Small intestine (tissue), 7 donors: Measurements from ENCODE around the gene FUT4. TPM values are rescaled to one million over a fixed set of nuclear protein-coding genes. Genes with fewer than 3 reads are reported as not detected.

ENCODE experiments used
- DNase-seq, 2 donors: peaks; one replicate each; pipeline versions ENCODE4 v3.0.0 to v3.0.0-alpha.2; 2013
- FAIRE-seq: peaks from 2 replicates; lab custom pipeline; 2012; peaks lifted over from hg19 to GRCh38; lab: Jason Lieb, UNC
- H3K27ac ChIP-seq, 3 donors: one replicate each; pipeline ENCODE4 v1.5.1; 2013; ENCODE audit warnings: low read length in 2 of 3, mild to moderate bottlenecking in 2 of 3, control low read depth in 1 of 3, inconsistent platforms in 1 of 3, low read depth in 1 of 3, moderate library complexity in 1 of 3
- H3K27me3 ChIP-seq, 3 donors: one replicate each; pipeline ENCODE4 v1.6.1; 2013; ENCODE audit warnings: low read length in 3 of 3, inconsistent platforms in 1 of 3; ENCODE audit not compliant: control insufficient read depth in 3 of 3, insufficient read depth in 3 of 3
- H3K36me3 ChIP-seq, 3 donors: one replicate each; pipeline ENCODE4 v1.6.1; 2013; ENCODE audit warnings: low read length in 3 of 3, inconsistent platforms in 1 of 3, low read depth in 1 of 3, mild to moderate bottlenecking in 1 of 3, moderate library complexity in 1 of 3; ENCODE audit not compliant: control insufficient read depth in 3 of 3, insufficient read depth in 2 of 3
- H3K4me1 ChIP-seq, 3 donors: one replicate each; pipeline ENCODE4 v1.6.1; 2013; ENCODE audit warnings: low read length in 2 of 3, inconsistent platforms in 1 of 3, low read depth in 1 of 3, mild to moderate bottlenecking in 1 of 3, moderate library complexity in 1 of 3; ENCODE audit not compliant: control insufficient read depth in 3 of 3, insufficient read depth in 2 of 3
- H3K4me3 ChIP-seq, 3 donors: one replicate each; pipeline ENCODE4 v1.5.1; 2013; ENCODE audit warnings: low read length in 3 of 3, control low read depth in 1 of 3, inconsistent platforms in 1 of 3, low read depth in 1 of 3, mild to moderate bottlenecking in 1 of 3, moderate library complexity in 1 of 3
- H3K9me3 ChIP-seq, 2 donors: one replicate each; pipeline ENCODE4 v1.6.1; 2013; ENCODE audit warnings: low read depth in 1 of 2, low read length in 1 of 2; ENCODE audit not compliant: control insufficient read depth in 2 of 2, insufficient read depth in 1 of 2
- WGBS, 3 donors: extraction: QIAGEN DNeasy Blood & Tissue Kit; methylation state at CpG; one replicate each; pipeline ENCODE4 v1.1.7; 2013; 5-methylcytosine and 5-hydroxymethylcytosine counted together
- polyA plus RNA-seq, 4 donors: library from polyadenylated mRNA; stranded (reverse) in 3 of 4; unstranded in 1 of 4; fragments of 200-250 nt in 3 of 4; fragments of 120-200 nt in 1 of 4; gene quantifications; one replicate each; pipeline versions ENCODE4 v1.2.1 to v1.2.3, GENCODE V29; 2013
- donor health status: healthy with polysubstance abuse.
- donor health status: control.
- donor health status: control.
- donor health status: Bipolar disorder and iron deficiency.
- donor health status: healthy.

Gene FUT4
- polyA plus RNA-seq, 4 donors, result 6.0 to 22.4 (median 12.3) TPM

DNA sequence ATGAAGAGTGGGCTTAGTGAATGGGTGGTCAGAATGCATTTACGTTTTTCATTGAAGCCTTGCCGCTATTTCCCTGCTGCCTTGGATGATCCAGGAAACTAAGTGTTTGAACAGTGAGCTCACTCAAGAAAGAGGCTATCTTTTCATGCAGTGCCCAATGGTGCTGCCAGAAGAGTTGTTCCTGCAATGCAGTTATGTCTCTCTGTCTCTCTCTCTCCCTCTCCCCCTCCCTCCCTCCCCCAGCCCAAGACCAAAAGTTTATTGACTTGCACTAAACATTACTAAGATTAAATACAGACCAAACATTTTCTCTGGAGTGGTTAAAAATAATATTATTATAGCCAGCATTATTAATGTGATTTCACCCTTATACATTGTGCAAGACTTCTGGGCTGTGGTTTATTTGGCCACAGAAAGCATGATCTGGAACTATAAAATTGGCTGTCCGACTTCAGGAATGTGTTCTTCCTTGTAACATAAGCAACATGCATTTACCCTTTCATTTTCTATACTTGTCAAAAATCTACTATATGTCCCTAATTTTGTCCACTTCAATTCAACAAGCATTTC, 6.6 kb upstream of the FUT4 start:
- no peaks in the 10 kb centered on the region for H3K36me3 ChIP-seq
- H3K4me1 ChIP-seq, result peaks cover 6 to 27% (median 8%) of the 10 kb centered on the region in 3 donors
- H3K9me3 ChIP-seq, result no peaks in the 10 kb centered on the region
- peak; percentile 45 to 60 for DNase-seq
- 15 to 39% (median 24%) methylated on average over 3 of the region's 3 CpGs for WGBS, 3 donors
- H3K27me3 ChIP-seq, result no peaks in the 10 kb centered on the region
- H3K4me3 ChIP-seq, result no peak overlapping the region
- H3K27ac ChIP-seq, result peak overlapping the region; percentile 1 to 71 (median 48)
- no peak for FAIRE-seq

- Histone ChIP-seq H3K27ac (peak overlapping the region; percentile 57 to 81 (median 69)), H3K9me3 (no peaks in the 10 kb centered on the region), H3K4me3 (no peak overlapping the region), H3K36me3 (no peaks in the 10 kb centered on the region), H3K27me3 (no peaks in the 10 kb centered on the region), H3K4me1 (peaks cover 8 to 34% (median 8%) of the 10 kb centered on the region in 3 donors)
- 7 to 54% (median 29%) methylated on average over 1 of the region's 1 CpG for WGBS, 3 donors
- FAIRE-seq, result no peak
- DNase-seq, result peak; percentile 78 to 85
Measured at GRCh38 chr11:94539420-94539819, 4.3 kb upstream of the FUT4 start.

- H3K4me1 ChIP-seq, result peaks cover 0 to 18% (median 2%) of the 10 kb centered on the region in 3 donors
- FAIRE-seq (no peak), DNase-seq (peak; percentile 32 to 73)
- peak overlapping the region; percentile 92 to 98 (median 98) for H3K27ac ChIP-seq
- peak overlapping the region; percentile 66 to 92 (median 79) for H3K4me3 ChIP-seq
- peaks cover 0 to 8% (median 0%) of the 10 kb centered on the region in 3 donors for H3K36me3 ChIP-seq
- no peaks in the 10 kb centered on the region for H3K27me3 ChIP-seq
- WGBS, 3 donors, result 4 to 14% (median 9%) methylated on average over 46 to 59 of the region's 59 CpGs
- no peaks in the 10 kb centered on the region for H3K9me3 ChIP-seq
Measured at GRCh38 chr11:94544646-94545263, 1.0 kb downstream of the FUT4 start.

DNA sequence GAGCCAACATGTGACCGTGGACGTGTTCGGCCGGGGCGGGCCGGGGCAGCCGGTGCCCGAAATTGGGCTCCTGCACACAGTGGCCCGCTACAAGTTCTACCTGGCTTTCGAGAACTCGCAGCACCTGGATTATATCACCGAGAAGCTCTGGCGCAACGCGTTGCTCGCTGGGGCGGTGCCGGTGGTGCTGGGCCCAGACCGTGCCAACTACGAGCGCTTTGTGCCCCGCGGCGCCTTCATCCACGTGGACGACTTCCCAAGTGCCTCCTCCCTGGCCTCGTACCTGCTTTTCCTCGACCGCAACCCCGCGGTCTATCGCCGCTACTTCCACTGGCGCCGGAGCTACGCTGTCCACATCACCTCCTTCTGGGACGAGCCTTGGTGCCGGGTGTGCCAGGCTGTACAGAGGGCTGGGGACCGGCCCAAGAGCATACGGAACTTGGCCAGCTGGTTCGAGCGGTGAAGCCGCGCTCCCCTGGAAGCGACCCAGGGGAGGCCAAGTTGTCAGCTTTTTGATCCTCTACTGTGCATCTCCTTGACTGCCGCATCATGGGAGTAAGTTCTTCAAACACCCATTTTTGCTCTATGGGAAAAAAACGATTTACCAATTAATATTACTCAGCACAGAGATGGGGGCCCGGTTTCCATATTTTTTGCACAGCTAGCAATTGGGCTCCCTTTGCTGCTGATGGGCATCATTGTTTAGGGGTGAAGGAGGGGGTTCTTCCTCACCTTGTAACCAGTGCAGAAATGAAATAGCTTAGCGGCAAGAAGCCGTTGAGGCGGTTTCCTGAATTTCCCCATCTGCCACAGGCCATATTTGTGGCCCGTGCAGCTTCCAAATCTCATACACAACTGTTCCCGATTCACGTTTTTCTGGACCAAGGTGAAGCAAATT, 1.8 kb downstream of the FUT4 start:
- H3K4me1 ChIP-seq, result peaks cover 0 to 18% (median 3%) of the 10 kb centered on the region in 3 donors
- H3K9me3 ChIP-seq, result no peaks in the 10 kb centered on the region
- peaks cover 0 to 8% (median 0%) of the 10 kb centered on the region in 3 donors for H3K36me3 ChIP-seq
- peak overlapping the region; percentile 66 to 92 (median 79) for H3K4me3 ChIP-seq
- peak overlapping the region; percentile 92 to 98 (median 98) for H3K27ac ChIP-seq
- DNase-seq (peak; percentile 61 to 66), FAIRE-seq (no peak)
- 12 to 48% (median 30%) methylated on average over 48 to 54 of the region's 54 CpGs for WGBS, 3 donors
- H3K27me3 ChIP-seq, result no peaks in the 10 kb centered on the region

DNA sequence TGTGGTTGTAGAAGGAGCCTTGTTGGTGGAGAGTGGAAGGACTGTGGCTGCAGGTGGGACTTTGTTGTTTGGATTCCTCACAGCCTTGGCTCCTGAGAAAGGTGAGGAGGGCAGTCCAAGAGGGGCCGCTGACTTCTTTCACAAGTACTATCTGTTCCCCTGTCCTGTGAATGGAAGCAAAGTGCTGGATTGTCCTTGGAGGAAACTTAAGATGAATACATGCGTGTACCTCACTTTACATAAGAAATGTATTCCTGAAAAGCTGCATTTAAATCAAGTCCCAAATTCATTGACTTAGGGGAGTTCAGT, 2.4 kb downstream of the FUT4 start:
- peaks cover 0 to 17% (median 5%) of the 10 kb centered on the region in 3 donors for H3K4me1 ChIP-seq

GRCh38 chr11:94546886-94547285, 3.2 kb downstream of the FUT4 start:
- peaks cover 0 to 12% (median 0%) of the 10 kb centered on the region in 3 donors for H3K36me3 ChIP-seq
- H3K9me3 ChIP-seq, result no peaks in the 10 kb centered on the region
- whole genome bisulfite sequencing, 3 donors, result 12 to 71% (median 30%) methylated on average over 1 of the region's 1 CpG
- FAIRE-seq (no peak), DNase-seq (peak; percentile 89 to 97)
- H3K27ac ChIP-seq, result peak overlapping the region; percentile 9 to 98 (median 43)
- H3K4me1 ChIP-seq, result peaks cover 0 to 14% (median 5%) of the 10 kb centered on the region in 3 donors
- H3K27me3 ChIP-seq, result no peaks in the 10 kb centered on the region
- peak overlapping the region in 2 of 3 donors; percentile 66 to 92 for H3K4me3 ChIP-seq

More for the DNA sequence above, 2.4 kb downstream of the FUT4 start:
- Histone ChIP-seq H3K27me3 (no peaks in the 10 kb centered on the region), H3K9me3 (no peaks in the 10 kb centered on the region), H3K27ac (peak overlapping the region; percentile 36 to 98 (median 92)), H3K4me3 (peak overlapping the region; percentile 66 to 92 (median 79)), H3K36me3 (peaks cover 0 to 8% (median 0%) of the 10 kb centered on the region in 3 donors)
- 21 to 55% (median 38%) methylated on average over 2 of the region's 2 CpGs for WGBS, 3 donors
- no peak for FAIRE-seq
- DNase-seq, result peak; percentile 35 to 44

- Histone ChIP-seq H3K9me3 (no peaks in the 10 kb centered on the region), H3K36me3 (peaks cover 0 to 14% (median 2%) of the 10 kb centered on the region in 3 donors), H3K27me3 (no peaks in the 10 kb centered on the region), H3K4me1 (peaks cover 0 to 12% (median 2%) of the 10 kb centered on the region in 3 donors), H3K27ac (peak overlapping the region in 1 of 3 donors; percentile 60), H3K4me3 (peak overlapping the region in 2 of 3 donors; percentile 56 to 66)
- FAIRE-seq (no peak), DNase-seq (peak; percentile 51 to 74)
- WGBS, 3 donors, result 19 to 53% (median 33%) methylated on average over 5 of the region's 5 CpGs
Measured at GRCh38 chr11:94549146-94549545, 5.4 kb downstream of the FUT4 start.

GRCh38 chr11:94550513-94550912, 6.8 kb downstream of the FUT4 start:
- WGBS, 3 donors, result 17 to 46% (median 30%) methylated on average over 4 of the region's 4 CpGs
- peak overlapping the region in 1 of 3 donors; percentile 19 for H3K27ac ChIP-seq
- peak in 1 of 2 donors; percentile 39 for DNase-seq

More at GRCh38 chr11:94550513-94550912, 6.8 kb downstream of the FUT4 start:
- peaks cover 0 to 12% (median 2%) of the 10 kb centered on the region in 3 donors for H3K36me3 ChIP-seq
- no peaks in the 10 kb centered on the region for H3K9me3 ChIP-seq
- peaks cover 0 to 13% (median 4%) of the 10 kb centered on the region in 3 donors for H3K4me1 ChIP-seq
- no peaks in the 10 kb centered on the region for H3K27me3 ChIP-seq
- H3K4me3 ChIP-seq, result peak overlapping the region in 1 of 3 donors; percentile 5
- no peak for FAIRE-seq
